RKO (cell line): Measurements from ENCODE around the gene MACROD1.

Source experiments
- DNase-seq: peaks from one replicate; pipeline ENCODE4 v3.0.0-alpha.2; 2016; ENCODE audit warnings: low spot score

Gene MACROD1

GRCh38 chr11:64076758-64077157 is 89.2 kb downstream of the MACROD1 start:
- DNase-seq: no peak

GRCh38 chr11:64074239-64074638 is 91.7 kb downstream of the MACROD1 start:
- DNase-seq: no peak

- DNase-seq: no peak
Measured at GRCh38 chr11:64073542-64073941, 92.4 kb downstream of the MACROD1 start.

- DNase-seq: no peak
Measured at GRCh38 chr11:64072871-64073270, 93.0 kb downstream of the MACROD1 start.

- DNase-seq: no peak
Measured at GRCh38 chr11:64072403-64072802, 93.5 kb downstream of the MACROD1 start.

- DNase-seq: no peak
Measured at GRCh38 chr11:64071849-64072248, 94.1 kb downstream of the MACROD1 start.

- no peak for DNase-seq
Measured at GRCh38 chr11:64070314-64070681, 95.6 kb downstream of the MACROD1 start.

GRCh38 chr11:64069401-64070313 is 96.3 kb downstream of the MACROD1 start:
- DNase-seq: no peak

GRCh38 chr11:64068705-64069400 is 97.1 kb downstream of the MACROD1 start:
- DNase-seq: no peak

- no peak for DNase-seq
Measured at GRCh38 chr11:64067230-64067993, 98.5 kb downstream of the MACROD1 start.

- no peak for DNase-seq
Measured at GRCh38 chr11:64065712-64066111, 100.2 kb downstream of the MACROD1 start.

GRCh38 chr11:64065141-64065465 is 100.8 kb downstream of the MACROD1 start:
- DNase-seq: no peak

GRCh38 chr11:64064374-64065140 is 101.4 kb downstream of the MACROD1 start:
- no peak for DNase-seq

- no peak for DNase-seq
Measured at GRCh38 chr11:64063777-64064176, 102.1 kb downstream of the MACROD1 start.

- no peak for DNase-seq
Measured at GRCh38 chr11:64062185-64063039, 103.5 kb downstream of the MACROD1 start.

- no peak for DNase-seq
Measured at GRCh38 chr11:64060861-64061444, 105.0 kb downstream of the MACROD1 start.

GRCh38 chr11:64060263-64060860 is 105.6 kb downstream of the MACROD1 start:
- DNase-seq: no peak

GRCh38 chr11:64059339-64060140 is 106.4 kb downstream of the MACROD1 start:
- DNase-seq: no peak

- DNase-seq: no peak
Measured at GRCh38 chr11:64058494-64058893, 107.4 kb downstream of the MACROD1 start.
